K562 (cell line): ENCODE data around the gene PPP1R9A. TPM values are rescaled to one million over a fixed set of nuclear protein-coding genes. Genes with fewer than 3 reads are reported as not detected.

Experiments
- ATAC-seq: fragments of 200-7000 bp; cut with Tn5 transposase; 3 replicates; pipeline ENCODE4 v1.9.1; 2020; ENCODE audit warnings: moderate library complexity
- BruUV-seq: library from RNA; stranded (reverse); fragments of 400-500 nt; replicated peaks from 2 replicates; lab custom pipeline; 2021; lab: Mats Ljungman, UMichigan
- CTCF ChIA-PET: fragments of 300-600 bp; formaldehyde crosslinking; extraction: SDS; loops from one replicate; lab custom pipeline; 2021; ENCODE audit warnings: low intra/inter-chr PET ratio; lab: Yijun Ruan, JAX
- POLR2A ChIA-PET: fragments of 300-600, 350-650 bp; sonication (Branson Sonifier 250); formaldehyde crosslinking; extraction: SDS; loops from one replicate; lab custom pipeline; 2021; ENCODE audit warnings: antibody characterized with exemption, inconsistent platforms; lab: Yijun Ruan, JAX
- DNase-seq, 4 experiments: peaks; one replicate each; pipeline versions ENCODE4 v3.0.0 to v3.0.0-alpha.2; 2011 to 2018; ENCODE audit warnings: low spot score in 3 of 4, mixed read lengths in 3 of 4; ENCODE audit errors: extremely low read depth in 1 of 4
- FAIRE-seq: peaks from 2 replicates; lab custom pipeline; 2011; peaks lifted over from hg19 to GRCh38; lab: Jason Lieb, UNC
- H2AFZ ChIP-seq: 2 replicates; pipeline ENCODE4 v1.6.0; 2011; ENCODE audit warnings: low read depth, low read length, control low read depth, inconsistent platforms
- H3K27ac ChIP-seq: fragments of 200-600 bp; 3 replicates; pipeline ENCODE4 v1.8.0; 2011; ENCODE audit warnings: low read depth, mild to moderate bottlenecking, control low read depth, inconsistent platforms, low read length, moderate library complexity, mixed read lengths; ENCODE audit errors: extremely low read depth
- H3K27me3 ChIP-seq, 2 experiments: fragments of 300-600 bp in 1 of 2; 2 replicates in 1 of 2; 3 replicates in 1 of 2; pipeline versions ENCODE4 v1.6.0 to v1.8.0; 2011; ENCODE audit warnings: inconsistent platforms in 2 of 2, low read length in 2 of 2, mild to moderate bottlenecking in 1 of 2, mixed read lengths in 1 of 2, moderate library complexity in 1 of 2; ENCODE audit not compliant: control insufficient read depth in 2 of 2, insufficient read depth in 2 of 2
- H3K36me3 ChIP-seq: fragments of 300-600 bp; 3 replicates; pipeline ENCODE4 v1.8.0; 2011; ENCODE audit warnings: mild to moderate bottlenecking, low read length, inconsistent platforms; ENCODE audit not compliant: control insufficient read depth, insufficient read depth
- H3K4me1 ChIP-seq, 2 experiments: fragments of 200-600 bp in 1 of 2; replicated peaks in 1 of 2; 2 replicates in 1 of 2; 3 replicates in 1 of 2; pipeline versions ENCODE4 v1.5.1 to v1.8.0; 2011; ENCODE audit warnings: inconsistent platforms in 2 of 2, low read length in 2 of 2, mild to moderate bottlenecking in 1 of 2, mixed read lengths in 1 of 2, moderate library complexity in 1 of 2; ENCODE audit not compliant: control insufficient read depth in 2 of 2, insufficient read depth in 2 of 2
- H3K4me2 ChIP-seq: 2 replicates; pipeline ENCODE4 v1.6.1; 2011; ENCODE audit warnings: low read length, control low read depth, inconsistent platforms, mixed read lengths; ENCODE audit not compliant: insufficient read depth
- H3K4me3 ChIP-seq: fragments of 200-600 bp; sonication (generic), shearing (Covaris generic); 2 replicates; pipeline ENCODE4 v1.5.1; 2016; ENCODE audit warnings: control low read depth, inconsistent platforms
- H3K79me2 ChIP-seq: fragments of 200-600 bp; 3 replicates; pipeline ENCODE4 v1.8.0; 2011; ENCODE audit warnings: low read length, inconsistent platforms; ENCODE audit not compliant: control insufficient read depth, insufficient read depth
- H3K9ac ChIP-seq, 2 experiments: 2 replicates each; pipeline versions ENCODE4 v1.6.0 to v1.6.1; 2011; ENCODE audit warnings: low read depth in 2 of 2, low read length in 2 of 2, control low read depth in 1 of 2, inconsistent platforms in 1 of 2, mild to moderate bottlenecking in 1 of 2, mixed read lengths in 1 of 2; ENCODE audit not compliant: insufficient read depth in 1 of 2
- H3K9me1 ChIP-seq: one replicate; pipeline ENCODE4 v1.6.0; 2011; ENCODE audit warnings: inconsistent platforms, mild to moderate bottlenecking, low read length, moderate library complexity; ENCODE audit not compliant: control insufficient read depth, insufficient read depth
- H3K9me3 ChIP-seq: replicated peaks from 2 replicates; pipeline ENCODE4 v1.5.1; 2011; ENCODE audit warnings: low read depth, low read length, inconsistent platforms; ENCODE audit not compliant: control insufficient read depth, insufficient read depth
- H4K20me1 ChIP-seq: replicated peaks from 2 replicates; pipeline ENCODE4 v1.6.1; 2011; ENCODE audit warnings: low read length, inconsistent platforms, mixed read lengths; ENCODE audit not compliant: control insufficient read depth, insufficient read depth
- CCAR2 ChIP-seq: fragments of 200-400 bp; formaldehyde crosslinking; IDR thresholded peaks from 2 replicates; pipeline ENCODE4 v1.6.1; 2017; ENCODE audit warnings: mild to moderate bottlenecking, low read depth, low read length
- FOXK2 ChIP-seq, 2 experiments: fragments of 450-650 bp; IDR thresholded peaks in 1 of 2; conservative IDR thresholded peaks in 1 of 2; 2 replicates each; pipeline ENCODE4 v1.6.1; 2016; ENCODE audit warnings: low read depth in 2 of 2, mild to moderate bottlenecking in 1 of 2
- GATAD2A ChIP-seq: fragments of 450-650 bp; IDR thresholded peaks from 2 replicates; pipeline ENCODE4 v1.6.1; 2017
- HNRNPLL ChIP-seq: fragments of 200-400 bp; formaldehyde crosslinking; IDR thresholded peaks from 2 replicates; pipeline ENCODE4 v1.6.1; 2017; ENCODE audit warnings: low read length, low read depth, mild to moderate bottlenecking; ENCODE audit not compliant: poor library complexity, severe bottlenecking
- KHSRP ChIP-seq: fragments of 450-650 bp; IDR thresholded peaks from 2 replicates; pipeline ENCODE4 v1.6.1; 2017
- KLF10 ChIP-seq: fragments of 250-450 bp; sonication (Bioruptor Pico); IDR thresholded peaks from 2 replicates; pipeline ENCODE4 v1.6.1; 2021; ENCODE audit warnings: matching md5 sums
- LEF1 ChIP-seq: fragments of 450-650 bp; IDR thresholded peaks from 2 replicates; pipeline ENCODE4 v1.6.1; 2016; ENCODE audit warnings: mild to moderate bottlenecking
- POLR2AphosphoS5 ChIP-seq: IDR thresholded peaks from 2 replicates; pipeline ENCODE4 v1.6.1; 2011; ENCODE audit warnings: mild to moderate bottlenecking, low read depth, low read length, moderate library complexity; ENCODE audit not compliant: control insufficient read depth, insufficient read depth
- SNRNP70 ChIP-seq: fragments of 200-400 bp; formaldehyde crosslinking; optimal IDR thresholded peaks from 2 replicates; pipeline ENCODE3; 2017; ENCODE audit warnings: low read depth, low read length
- TARDBP ChIP-seq: fragments of 450-650 bp; IDR thresholded peaks from 2 replicates; pipeline ENCODE4 v1.6.1; 2016
- ZNF143 ChIP-seq: sonication (generic); formaldehyde crosslinking; IDR thresholded peaks from 2 replicates; pipeline ENCODE4 v1.9.0; 2022; ENCODE audit warnings: mild to moderate bottlenecking, missing genetic modification reagents
- ZNF586 ChIP-seq: fragments of 450-650 bp; formaldehyde crosslinking; conservative IDR thresholded peaks from 2 replicates; pipeline ENCODE4 v1.4.0; 2020; ENCODE audit warnings: mild to moderate bottlenecking, moderate library complexity
- ZNF668 ChIP-seq: fragments of 250-450 bp; sonication (Bioruptor Pico); IDR thresholded peaks from 2 replicates; pipeline ENCODE4 v1.8.0; 2022; ENCODE audit warnings: mild to moderate bottlenecking, inconsistent platforms
- ZNF830 ChIP-seq: fragments of 250-450 bp; sonication (Bioruptor Pico); IDR thresholded peaks from 2 replicates; pipeline ENCODE4 v1.5.0; 2021; ENCODE audit warnings: mild to moderate bottlenecking
- in situ Hi-C: fragments of 300-500 bp; cut with MboI; formaldehyde crosslinking; loops from 4 replicates; pipeline ENCODE4 v1.15.0; 2018; ENCODE audit warnings: inconsistent platforms, mixed read lengths
- intact Hi-C: fragments of 100-400 bp; cut with micrococcal nuclease; formaldehyde crosslinking; loops from 2 replicates; pipeline ENCODE4 v1.14.2; 2022
- polyA plus RNA-seq, 8 experiments: library from polyadenylated mRNA; depleted of rRNA in 4 of 8; stranded (reverse) in 5 of 8; unstranded in 3 of 8; fragments of >200 nt; fragmentation: Nextera tagmentation in 2 of 8; fragmentation: Illumina TruSeq in 1 of 8; extraction: Ambion mirVana in 2 of 8; extraction: Trizol in 1 of 8; gene quantifications; 2 replicates each; pipeline versions ENCODE4 v1.2.1 to v1.2.3, GENCODE V29; 2011 to 2014; ENCODE audit warnings: inconsistent platforms in 1 of 8, missing spikeins in 1 of 8
- total RNA-seq, 7 experiments: library from RNA; depleted of rRNA in 6 of 7; stranded (reverse); fragments of >200 nt in 6 of 7; fragmentation: Illumina TruSeq in 2 of 7; extraction: Trizol in 2 of 7; gene quantifications; 2 replicates each; pipeline versions ENCODE4 v1.2.1 to v1.2.3, GENCODE V29; 2011 to 2021; ENCODE audit warnings: low replicate concordance in 1 of 7
- TF ChIP-seq, protein P1 (sequence below): IDR thresholded peaks from 2 replicates; pipeline ENCODE4 v1.6.1; 2011; ENCODE audit warnings: borderline replicate concordance, low read depth, mild to moderate bottlenecking, moderate library complexity, low read length; ENCODE audit not compliant: insufficient read depth, poor library complexity, severe bottlenecking

PPP1R9A gene
- total and polyA plus RNA-seq, 9 of the 15 experiments (the other 6 are each of a cell fraction or from before 2014, with no cell fraction given) = 0.24 TPM; not detected in 8

DNA sequence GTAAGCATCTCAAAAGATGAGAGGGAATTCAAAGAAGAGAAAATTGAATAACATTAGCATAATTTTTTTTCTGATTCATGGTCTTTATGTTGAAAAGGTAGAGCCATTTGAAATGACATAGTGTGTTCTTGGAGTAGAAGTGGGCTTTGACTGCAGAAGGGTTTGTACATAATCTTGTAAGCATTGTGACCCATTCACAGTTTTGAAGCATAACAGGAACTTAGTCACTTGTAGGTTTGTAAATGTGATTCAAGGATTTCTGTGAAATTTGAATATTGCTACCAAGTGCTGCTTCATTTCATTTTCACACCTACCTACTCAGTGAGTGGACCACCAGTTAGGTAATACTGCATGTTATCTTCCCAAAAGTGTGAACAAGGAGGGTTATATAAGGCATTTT, 348.3 kb downstream of the PPP1R9A start:
- ChIA-PET POLR2A (no interaction called here), CTCF (no interaction called here)
- intact Hi-C loops (no loop called here), in situ Hi-C loops (no loop called here)
- no peaks in the 10 kb centered on the region for H3K9me1 ChIP-seq
- no TSS peak for BruUV-seq
- H3K27ac ChIP-seq = no peak overlapping the region
- no peak for TF ChIP-seq ZNF143 (CRISPR knock-in tag)
- no peak for TF ChIP-seq LEF1
- DNase-seq (no peak), FAIRE-seq (no peak), ATAC-seq (no peak)
- H3K4me2 ChIP-seq = no peak overlapping the region
- H4K20me1 ChIP-seq = no peaks in the 10 kb centered on the region
- H3K27me3 ChIP-seq = no peaks in the 10 kb centered on the region
- no peak overlapping the region for H2AFZ ChIP-seq
- no peaks in the 10 kb centered on the region for H3K36me3 ChIP-seq
- H3K4me3 ChIP-seq = no peak overlapping the region
- H3K4me1 ChIP-seq = no peaks in the 10 kb centered on the region
- H3K9me3 ChIP-seq = no peaks in the 10 kb centered on the region
- no peak overlapping the region for H3K9ac ChIP-seq
- H3K79me2 ChIP-seq = no peaks in the 10 kb centered on the region

DNA sequence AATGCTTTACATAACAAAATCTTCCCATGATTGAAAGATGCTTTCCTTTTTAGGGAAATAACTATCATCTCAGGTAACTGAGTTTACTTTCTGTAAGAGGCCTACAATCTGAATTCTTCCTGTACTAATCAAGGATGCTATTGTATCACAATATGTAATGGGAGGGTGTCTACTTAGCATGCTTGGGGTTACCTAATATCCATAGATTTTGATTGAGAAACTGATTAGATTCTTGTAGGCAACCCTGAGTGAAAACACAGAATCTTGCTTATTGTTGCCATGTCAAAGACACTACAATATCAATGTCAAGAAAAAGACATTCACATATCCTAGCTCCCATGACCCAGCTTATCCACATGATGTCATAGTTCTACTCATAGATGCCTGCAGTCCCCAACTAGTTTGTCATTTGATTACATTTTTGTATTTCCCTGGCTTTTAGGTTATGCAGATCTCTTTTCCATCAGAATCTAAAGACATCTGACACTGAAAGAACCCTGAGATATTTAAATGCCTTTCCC, 354.6 kb downstream of the PPP1R9A start:
- H3K9me3 ChIP-seq = no peaks in the 10 kb centered on the region
- H3K4me1 ChIP-seq = no peaks in the 10 kb centered on the region; a peak in 1 of 5 replicates
- BruUV-seq = no TSS peak
- no peak overlapping the region for H3K27ac ChIP-seq
- no peak overlapping the region for H2AFZ ChIP-seq
- no peaks in the 10 kb centered on the region for H3K79me2 ChIP-seq
- DNase-seq = no peak
- no peaks in the 10 kb centered on the region for H3K36me3 ChIP-seq
- no peak overlapping the region for H3K9ac ChIP-seq
- H4K20me1 ChIP-seq = no peaks in the 10 kb centered on the region
- no peak overlapping the region for H3K4me2 ChIP-seq
- in situ Hi-C loops = no loop called here
- POLR2A ChIA-PET = no interaction called here
- FAIRE-seq = no peak
- H3K4me3 ChIP-seq = no peak overlapping the region
- intact Hi-C loops = loop anchor here (5.0 kb wide), 1 partner anchor 215 kb away; no protein-coding TSS in a partner anchor
- H3K9me1 ChIP-seq = no peaks in the 10 kb centered on the region
- no peak for ATAC-seq
- H3K27me3 ChIP-seq = no peaks in the 10 kb centered on the region
- CTCF ChIA-PET = interaction anchor here (0.7 kb wide), 1 partner anchor 366 kb away, joined by 3 read pairs; no protein-coding TSS in a partner anchor
- no peak for TF ChIP-seq ZNF830 (CRISPR knock-in tag)
- TF ChIP-seq, protein P1, sequence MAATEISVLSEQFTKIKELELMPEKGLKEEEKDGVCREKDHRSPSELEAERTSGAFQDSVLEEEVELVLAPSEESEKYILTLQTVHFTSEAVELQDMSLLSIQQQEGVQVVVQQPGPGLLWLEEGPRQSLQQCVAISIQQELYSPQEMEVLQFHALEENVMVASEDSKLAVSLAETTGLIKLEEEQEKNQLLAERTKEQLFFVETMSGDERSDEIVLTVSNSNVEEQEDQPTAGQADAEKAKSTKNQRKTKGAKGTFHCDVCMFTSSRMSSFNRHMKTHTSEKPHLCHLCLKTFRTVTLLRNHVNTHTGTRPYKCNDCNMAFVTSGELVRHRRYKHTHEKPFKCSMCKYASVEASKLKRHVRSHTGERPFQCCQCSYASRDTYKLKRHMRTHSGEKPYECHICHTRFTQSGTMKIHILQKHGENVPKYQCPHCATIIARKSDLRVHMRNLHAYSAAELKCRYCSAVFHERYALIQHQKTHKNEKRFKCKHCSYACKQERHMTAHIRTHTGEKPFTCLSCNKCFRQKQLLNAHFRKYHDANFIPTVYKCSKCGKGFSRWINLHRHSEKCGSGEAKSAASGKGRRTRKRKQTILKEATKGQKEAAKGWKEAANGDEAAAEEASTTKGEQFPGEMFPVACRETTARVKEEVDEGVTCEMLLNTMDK = no peak
- no peak for TF ChIP-seq FOXK2 (conservative IDR thresholded peaks at IDR 0.05 in 1 of 2, IDR thresholded peaks at IDR 0.05 in 1 of 2; ENCODE audit: low read depth in 2 of 2)
- TF ChIP-seq ZNF586 = no peak
- no peak for TF ChIP-seq CCAR2
- TF ChIP-seq KHSRP = no peak
- no peak for TF ChIP-seq ZNF668 (CRISPR knock-in tag)
- no peak for TF ChIP-seq HNRNPLL
- no peak for TF ChIP-seq SNRNP70
- TF ChIP-seq KLF10 (CRISPR knock-in tag) = no peak
- TF ChIP-seq POLR2AphosphoS5 = no peak
- no peak for TF ChIP-seq GATAD2A
- TF ChIP-seq TARDBP = no peak
